Ovary (tissue), 3 donors: Measurements from ENCODE around the gene AUH.

Experiments
- EP300 ChIP-seq: sonication (generic); formaldehyde crosslinking; IDR thresholded peaks from one replicate; pipeline ENCODE4 v1.6.1; 2017; ENCODE audit warnings: antibody characterized with exemption
- TF ChIP-seq, protein P1 (sequence below), 3 donors: fragments of 450-650 bp in 2 of 3; fragments of 200-600 bp in 1 of 3; IDR thresholded peaks; one replicate each; pipeline versions ENCODE4 v1.5.1 to v1.8.0; 2016 to 2022; ENCODE audit warnings: antibody characterized with exemption in 3 of 3, mild to moderate bottlenecking in 1 of 3
- donor health status: DM: no; HTN: no; CAD: no.

GRCh38 chr9:91247278-91247677, 114.4 kb downstream of the AUH start:
- TF ChIP-seq, protein P1, sequence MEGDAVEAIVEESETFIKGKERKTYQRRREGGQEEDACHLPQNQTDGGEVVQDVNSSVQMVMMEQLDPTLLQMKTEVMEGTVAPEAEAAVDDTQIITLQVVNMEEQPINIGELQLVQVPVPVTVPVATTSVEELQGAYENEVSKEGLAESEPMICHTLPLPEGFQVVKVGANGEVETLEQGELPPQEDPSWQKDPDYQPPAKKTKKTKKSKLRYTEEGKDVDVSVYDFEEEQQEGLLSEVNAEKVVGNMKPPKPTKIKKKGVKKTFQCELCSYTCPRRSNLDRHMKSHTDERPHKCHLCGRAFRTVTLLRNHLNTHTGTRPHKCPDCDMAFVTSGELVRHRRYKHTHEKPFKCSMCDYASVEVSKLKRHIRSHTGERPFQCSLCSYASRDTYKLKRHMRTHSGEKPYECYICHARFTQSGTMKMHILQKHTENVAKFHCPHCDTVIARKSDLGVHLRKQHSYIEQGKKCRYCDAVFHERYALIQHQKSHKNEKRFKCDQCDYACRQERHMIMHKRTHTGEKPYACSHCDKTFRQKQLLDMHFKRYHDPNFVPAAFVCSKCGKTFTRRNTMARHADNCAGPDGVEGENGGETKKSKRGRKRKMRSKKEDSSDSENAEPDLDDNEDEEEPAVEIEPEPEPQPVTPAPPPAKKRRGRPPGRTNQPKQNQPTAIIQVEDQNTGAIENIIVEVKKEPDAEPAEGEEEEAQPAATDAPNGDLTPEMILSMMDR (IDR thresholded peaks at IDR 0.05), result no peak
- TF ChIP-seq EP300, result no peak
